ENCODE results near the gene DPT. TPM values are rescaled to one million over a fixed set of nuclear protein-coding genes. Genes with fewer than 3 reads are reported as not detected.

Gene DPT
- total RNA-seq, 4 donors from 2014 or later, result 95.3 to 190 (median 138) TPM

DNA sequence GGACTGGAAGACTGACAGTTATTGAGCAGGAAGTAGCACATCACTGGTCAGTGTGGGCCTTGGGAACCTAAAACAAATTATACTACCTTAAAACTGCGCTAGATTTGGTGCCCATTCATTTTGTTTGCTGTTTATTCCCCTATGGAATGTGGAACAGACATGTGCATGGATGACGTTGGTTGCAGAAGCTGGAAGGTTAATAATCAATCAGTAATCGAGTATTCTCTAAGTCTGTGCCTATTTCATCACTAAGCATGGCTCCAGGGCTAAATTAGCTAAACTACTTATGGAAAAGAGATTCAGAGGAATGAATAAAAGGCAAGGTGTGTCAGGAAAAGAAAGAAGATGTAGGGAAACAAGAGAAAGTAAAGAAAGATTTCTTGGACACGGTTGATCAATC is 33.5 kb upstream of the DPT start:
- Histone ChIP-seq H3K4me1 (peaks cover 0 to 8% (median under 1%) of the 10 kb centered on the region in 4 donors), H3K4me3 (no peak overlapping the region), H3K27me3 (no peaks in the 10 kb centered on the region), H3K27ac (replicated peaks in 1 of 4) (no peak overlapping the region), H3K36me3 (no peaks in the 10 kb centered on the region), H3K9me3 (no peaks in the 10 kb centered on the region)
- no peak for DNase-seq (ENCODE audit: extremely low spot score)
- intact Hi-C loops (cut with DNase I), result no loop called here
- 95% methylated on average over 4 of the region's 4 CpGs for WGBS
- TF ChIP-seq, protein P1, sequence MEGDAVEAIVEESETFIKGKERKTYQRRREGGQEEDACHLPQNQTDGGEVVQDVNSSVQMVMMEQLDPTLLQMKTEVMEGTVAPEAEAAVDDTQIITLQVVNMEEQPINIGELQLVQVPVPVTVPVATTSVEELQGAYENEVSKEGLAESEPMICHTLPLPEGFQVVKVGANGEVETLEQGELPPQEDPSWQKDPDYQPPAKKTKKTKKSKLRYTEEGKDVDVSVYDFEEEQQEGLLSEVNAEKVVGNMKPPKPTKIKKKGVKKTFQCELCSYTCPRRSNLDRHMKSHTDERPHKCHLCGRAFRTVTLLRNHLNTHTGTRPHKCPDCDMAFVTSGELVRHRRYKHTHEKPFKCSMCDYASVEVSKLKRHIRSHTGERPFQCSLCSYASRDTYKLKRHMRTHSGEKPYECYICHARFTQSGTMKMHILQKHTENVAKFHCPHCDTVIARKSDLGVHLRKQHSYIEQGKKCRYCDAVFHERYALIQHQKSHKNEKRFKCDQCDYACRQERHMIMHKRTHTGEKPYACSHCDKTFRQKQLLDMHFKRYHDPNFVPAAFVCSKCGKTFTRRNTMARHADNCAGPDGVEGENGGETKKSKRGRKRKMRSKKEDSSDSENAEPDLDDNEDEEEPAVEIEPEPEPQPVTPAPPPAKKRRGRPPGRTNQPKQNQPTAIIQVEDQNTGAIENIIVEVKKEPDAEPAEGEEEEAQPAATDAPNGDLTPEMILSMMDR (IDR thresholded peaks at IDR 0.05), result no peak

DNA sequence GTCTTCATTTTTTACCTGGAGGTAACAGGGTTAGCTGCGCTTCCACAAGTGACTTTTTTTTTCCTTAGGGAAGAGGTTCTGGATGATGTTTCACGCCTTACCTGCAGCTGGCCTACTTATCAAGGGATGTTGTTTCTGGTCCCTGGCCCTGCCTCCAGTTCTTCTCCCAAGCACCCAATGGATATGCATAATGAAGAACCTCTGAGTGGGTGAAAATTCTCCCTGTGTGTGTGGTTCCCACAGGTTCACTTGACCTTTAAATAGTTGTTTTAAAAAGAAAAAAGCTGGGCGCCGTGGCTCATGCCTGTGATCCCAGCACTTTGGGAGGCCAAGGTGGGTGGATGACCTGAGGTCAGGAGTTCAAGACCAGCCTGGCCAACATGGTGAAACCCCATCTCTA is 31.8 kb upstream of the DPT start:
- no peaks in the 10 kb centered on the region for H3K36me3 ChIP-seq
- H3K4me1 ChIP-seq, result peaks cover 0 to 7% (median 4%) of the 10 kb centered on the region in 4 donors
- TF ChIP-seq, protein P1 (IDR thresholded peaks at IDR 0.05), result no peak
- no peak for TF ChIP-seq EP300 (IDR thresholded peaks at IDR 0.05)
- TF ChIP-seq POLR2A (IDR thresholded peaks at IDR 0.05; ENCODE audit: low read depth), result no peak
- no peak for TF ChIP-seq POLR2AphosphoS5 (IDR thresholded peaks at IDR 0.05)
- H3K9me3 ChIP-seq, result no peaks in the 10 kb centered on the region
- intact Hi-C loops (cut with DNase I), result no loop called here
- H3K4me3 ChIP-seq, result no peak overlapping the region
- H3K27me3 ChIP-seq, result no peaks in the 10 kb centered on the region
- no peak for DNase-seq (ENCODE audit: extremely low spot score)
- WGBS, result 94% methylated on average over 4 of the region's 4 CpGs
- H3K27ac ChIP-seq (replicated peaks in 1 of 4), result no peak overlapping the region

DNA sequence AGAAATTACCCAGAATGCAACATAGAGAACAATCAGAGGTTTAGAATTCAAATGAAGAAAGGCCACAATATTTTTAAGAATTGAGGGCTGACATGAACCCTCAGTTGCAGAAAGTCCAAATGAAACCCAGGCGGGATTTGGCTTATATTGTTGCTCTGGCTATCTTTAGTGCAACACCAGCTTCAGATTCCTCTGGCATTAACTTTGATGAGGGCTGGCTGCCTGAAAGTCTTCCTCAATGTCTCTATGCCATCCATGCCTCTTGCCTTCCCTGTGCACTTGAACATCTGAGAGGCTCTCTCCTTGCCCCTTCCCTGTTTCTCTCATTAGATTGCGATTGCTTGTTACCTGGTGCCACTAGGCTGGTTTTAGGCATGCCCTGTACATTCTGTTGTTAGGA is 31.2 kb upstream of the DPT start:
- no peak for TF ChIP-seq EP300 (IDR thresholded peaks at IDR 0.05)
- TF ChIP-seq POLR2AphosphoS5 (IDR thresholded peaks at IDR 0.05), result no peak
- TF ChIP-seq, protein P1 (IDR thresholded peaks at IDR 0.05), result no peak
- TF ChIP-seq POLR2A (IDR thresholded peaks at IDR 0.05; ENCODE audit: low read depth), result no peak
- peaks cover 0 to 13% (median 9%) of the 10 kb centered on the region in 4 donors for H3K4me1 ChIP-seq
- H3K9me3 ChIP-seq, result no peaks in the 10 kb centered on the region
- 89% methylated on average over 2 of the region's 2 CpGs for WGBS
- H3K27me3 ChIP-seq, result no peaks in the 10 kb centered on the region
- no peaks in the 10 kb centered on the region for H3K36me3 ChIP-seq
- intact Hi-C loops (cut with DNase I), result no loop called here
- no peak for DNase-seq (ENCODE audit: extremely low spot score)
- no peak overlapping the region for H3K27ac ChIP-seq (replicated peaks in 1 of 4)
- no peak overlapping the region for H3K4me3 ChIP-seq

DNA sequence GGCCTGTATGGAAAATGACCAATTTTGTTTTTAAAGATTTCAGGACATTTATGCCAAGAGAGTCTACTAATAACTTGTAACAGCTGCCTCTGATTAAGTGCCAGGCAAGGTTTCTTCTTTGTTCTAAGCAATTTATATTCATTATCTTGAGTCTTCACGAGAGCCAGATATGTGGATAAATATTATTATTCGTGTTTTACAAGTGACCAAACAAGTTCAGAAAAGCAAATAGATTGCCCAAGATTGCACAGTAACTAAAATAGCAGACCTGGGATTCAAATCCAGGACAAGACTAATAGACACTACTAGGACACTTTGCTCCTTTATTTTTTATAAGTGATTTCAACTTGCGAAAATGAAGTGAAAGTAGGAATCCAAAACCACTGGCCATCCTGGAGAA is 30.1 kb upstream of the DPT start:
- H3K27ac ChIP-seq (replicated peaks in 1 of 4), result no peak overlapping the region
- no peaks in the 10 kb centered on the region for H3K36me3 ChIP-seq
- TF ChIP-seq, protein P1 (IDR thresholded peaks at IDR 0.05), result no peak
- no peak for TF ChIP-seq POLR2AphosphoS5 (IDR thresholded peaks at IDR 0.05)
- TF ChIP-seq POLR2A (IDR thresholded peaks at IDR 0.05; ENCODE audit: low read depth), result no peak
- no peak for TF ChIP-seq EP300 (IDR thresholded peaks at IDR 0.05)
- H3K4me1 ChIP-seq, result peaks cover 0 to 18% (median 10%) of the 10 kb centered on the region in 4 donors
- intact Hi-C loops (cut with DNase I), result no loop called here
- H3K27me3 ChIP-seq, result no peaks in the 10 kb centered on the region
- 58% methylated on average over 3 of the region's 3 CpGs for WGBS
- H3K4me3 ChIP-seq, result no peak overlapping the region
- DNase-seq (ENCODE audit: extremely low spot score), result no peak
- no peaks in the 10 kb centered on the region for H3K9me3 ChIP-seq

DNA sequence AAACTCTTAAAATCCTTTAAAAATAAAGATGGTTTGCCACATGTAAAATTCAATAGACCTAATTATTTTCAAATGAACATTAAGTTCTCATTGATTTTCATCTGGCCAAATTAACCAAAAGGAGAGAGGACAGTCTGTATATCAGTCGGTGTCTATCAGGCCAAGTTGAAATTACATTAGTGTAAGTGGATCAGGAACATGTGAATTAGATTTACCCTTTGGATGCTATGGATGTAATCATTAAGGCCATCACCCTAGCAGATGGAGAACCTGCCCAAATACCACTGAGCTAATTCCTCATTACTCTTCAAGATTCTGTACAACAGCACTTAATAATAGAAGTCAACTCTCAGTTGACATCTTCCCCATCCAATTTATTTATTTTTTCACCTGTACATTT is 29.5 kb upstream of the DPT start:
- intact Hi-C loops (cut with DNase I), result no loop called here
- no peaks in the 10 kb centered on the region for H3K27me3 ChIP-seq
- WGBS, result 85% methylated on average over 1 of the region's 1 CpG
- peaks cover 0 to 17% (median 10%) of the 10 kb centered on the region in 4 donors for H3K4me1 ChIP-seq
- no peak for DNase-seq (ENCODE audit: extremely low spot score)
- no peak overlapping the region for H3K27ac ChIP-seq (replicated peaks in 1 of 4)
- TF ChIP-seq POLR2A (IDR thresholded peaks at IDR 0.05; ENCODE audit: low read depth), result no peak
- no peak for TF ChIP-seq EP300 (IDR thresholded peaks at IDR 0.05)
- TF ChIP-seq POLR2AphosphoS5 (IDR thresholded peaks at IDR 0.05), result no peak
- TF ChIP-seq, protein P1 (IDR thresholded peaks at IDR 0.05), result no peak
- H3K4me3 ChIP-seq, result no peak overlapping the region
- no peaks in the 10 kb centered on the region for H3K36me3 ChIP-seq
- H3K9me3 ChIP-seq, result no peaks in the 10 kb centered on the region
